DMS79 treated with DMSO at 0.1 percent for 48 hours (cell line): ENCODE data around the gene UXS1.

Source experiments
- DNase-seq: peaks from one replicate; lab custom pipeline; 2025; lab: John Stamatoyannopoulos, UW

The UXS1 gene

DNA sequence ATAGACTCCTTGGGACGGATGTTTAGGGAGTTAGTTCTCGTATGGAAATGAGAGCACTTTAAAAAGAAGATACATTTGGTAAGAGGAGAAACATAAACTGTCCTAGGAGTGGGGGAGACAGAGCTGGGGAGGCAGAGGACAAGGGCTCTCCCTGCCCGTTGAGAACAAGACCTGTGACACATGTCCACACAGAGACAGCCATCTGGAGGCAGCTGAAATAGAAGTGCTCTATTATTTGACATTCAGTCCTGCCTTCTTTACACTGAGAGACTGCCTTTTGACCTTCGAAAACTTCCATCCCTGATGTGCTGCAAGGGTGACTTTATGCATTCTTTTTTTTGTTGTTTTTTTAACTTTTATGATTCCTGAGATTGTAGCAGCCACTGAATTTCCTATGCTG lies 150.1 kb downstream of the UXS1 start:
- DNase-seq, result no peak
